Effector memory CD8-positive, alpha-beta T cell (primary cell): ENCODE data around the gene PIK3C3.

ENCODE experiments used
- ATAC-seq: fragments of 150-1000 bp; cut with Tn5 transposase; replicated peaks from 2 replicates; pipeline ENCODE4 v1.10.0; 2021; ENCODE audit warnings: mild to moderate bottlenecking, moderate library complexity
- DNase-seq, 3 experiments: peaks; one replicate each; pipeline ENCODE4 v3.0.0; 2021
- H3K27ac Mint-ChIP-seq, 2 donors: one replicate each; pipeline ENCODE4 v1.8.0; 2022; ENCODE audit warnings: mild to moderate bottlenecking in 2 of 2, mixed read lengths in 2 of 2, moderate library complexity in 2 of 2
- H3K27me3 Mint-ChIP-seq, 2 donors: one replicate each; pipeline ENCODE4 v1.8.0; 2022; ENCODE audit warnings: mixed read lengths in 2 of 2
- H3K36me3 Mint-ChIP-seq: one replicate; pipeline ENCODE4 v1.8.0; 2022; ENCODE audit warnings: mild to moderate bottlenecking, moderate library complexity, mixed read lengths; ENCODE audit not compliant: insufficient read depth
- H3K4me1 Mint-ChIP-seq, 2 donors: one replicate each; pipeline ENCODE4 v1.8.0; 2022; ENCODE audit warnings: low read depth in 2 of 2, mixed read lengths in 2 of 2
- H3K4me3 Mint-ChIP-seq, 2 donors: one replicate each; pipeline ENCODE4 v1.8.0; 2022; ENCODE audit warnings: mild to moderate bottlenecking in 2 of 2, mixed read lengths in 2 of 2, moderate library complexity in 2 of 2
- H3K9me3 Mint-ChIP-seq, 2 donors: one replicate each; pipeline ENCODE4 v1.8.0; 2022; ENCODE audit warnings: mixed read lengths in 2 of 2

The PIK3C3 gene

DNA sequence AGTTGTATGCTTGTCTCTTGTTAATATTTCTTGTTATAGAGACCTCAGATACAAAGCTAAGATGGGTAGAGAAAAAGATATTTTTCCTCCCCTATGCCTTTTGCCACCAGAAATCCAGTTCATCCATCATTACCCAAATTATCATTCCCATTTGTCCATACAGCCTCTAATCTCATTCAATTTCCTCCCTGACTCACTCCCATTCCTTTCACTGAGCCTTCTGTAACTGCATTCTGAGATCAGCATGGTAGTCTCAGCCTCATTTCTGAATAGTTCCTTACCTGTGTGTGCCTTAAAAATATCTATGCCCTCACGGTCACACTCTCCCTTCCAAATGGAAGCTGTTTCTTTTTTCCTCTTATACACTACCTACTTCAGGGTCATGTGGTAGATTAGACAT, 15.7 kb upstream of the PIK3C3 start:
- H3K36me3 Mint-ChIP-seq = no peaks in the 10 kb centered on the region
- H3K4me3 Mint-ChIP-seq = no peak overlapping the region
- ATAC-seq (no peak), DNase-seq (no peak)
- no peaks in the 10 kb centered on the region for H3K9me3 Mint-ChIP-seq
- H3K4me1 Mint-ChIP-seq = peaks cover 1 to 9% of the 10 kb centered on the region in 2 donors
- peaks cover 30 to 47% of the 10 kb centered on the region in 2 donors for H3K27me3 Mint-ChIP-seq
- no peak overlapping the region for H3K27ac Mint-ChIP-seq

- no peaks in the 10 kb centered on the region for H3K9me3 Mint-ChIP-seq
- no peak overlapping the region for H3K27ac Mint-ChIP-seq
- H3K4me3 Mint-ChIP-seq = no peak overlapping the region
- peaks cover 43 to 55% of the 10 kb centered on the region in 2 donors for H3K27me3 Mint-ChIP-seq
- peaks cover 1 to 9% of the 10 kb centered on the region in 2 donors for H3K4me1 Mint-ChIP-seq
- H3K36me3 Mint-ChIP-seq = no peaks in the 10 kb centered on the region
- ATAC-seq = no peak
- no peak for DNase-seq
Observed at GRCh38 chr18:41940506-41941215, 14.4 kb upstream of the PIK3C3 start.

DNA sequence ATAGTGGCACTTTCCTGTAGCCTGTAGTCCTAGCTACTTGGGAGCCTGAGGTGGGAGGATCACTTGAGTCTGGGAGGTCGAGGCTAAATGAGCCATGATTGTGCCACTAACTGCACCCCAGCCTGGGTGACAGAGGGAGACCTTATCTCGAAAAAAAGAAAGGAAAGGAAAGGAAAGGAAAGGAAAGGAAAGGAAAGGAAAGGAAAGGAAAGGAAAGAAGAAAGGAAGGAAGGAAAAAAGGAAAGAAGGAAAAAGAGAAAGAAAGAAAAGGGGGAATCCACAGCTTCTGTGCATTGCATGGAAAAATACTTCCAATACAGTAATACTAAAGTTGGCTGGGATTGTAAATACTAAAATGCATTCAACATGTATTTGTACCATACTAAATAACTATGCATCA, 12.8 kb upstream of the PIK3C3 start:
- Mint-ChIP-seq H3K9me3 (no peaks in the 10 kb centered on the region), H3K4me3 (no peak overlapping the region), H3K4me1 (no peaks in the 10 kb centered on the region), H3K36me3 (no peaks in the 10 kb centered on the region), H3K27me3 (peaks cover 59 to 67% of the 10 kb centered on the region in 2 donors), H3K27ac (peak overlapping the region in 1 of 2 donors; percentile 41)
- DNase-seq = no peak
- ATAC-seq = no peak

DNA sequence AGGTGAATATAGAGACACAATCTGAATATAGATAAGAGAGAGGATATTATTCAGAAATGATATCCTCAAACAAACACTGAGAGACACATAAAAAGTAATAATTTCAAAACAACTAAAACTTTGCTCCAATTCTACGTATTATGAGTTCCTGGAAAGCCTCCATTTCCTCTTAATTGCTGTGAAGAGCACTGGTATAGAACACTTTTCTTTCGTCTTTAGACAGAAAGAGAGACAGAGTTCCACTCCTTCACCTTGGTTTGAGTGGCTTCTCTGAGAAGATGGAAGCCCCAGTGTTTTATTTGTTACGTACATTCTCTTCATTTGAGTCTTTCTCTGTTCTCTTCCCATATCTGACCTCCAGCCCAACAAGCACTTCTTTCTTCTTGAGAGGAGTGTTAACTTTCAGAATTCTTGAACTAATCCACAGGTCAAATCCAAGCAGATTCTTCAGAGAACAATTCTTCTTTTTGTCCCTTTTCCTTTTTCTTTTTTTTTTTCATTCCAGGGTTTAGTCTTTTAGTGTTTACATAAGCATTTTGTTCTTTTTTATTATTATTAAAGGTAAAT, 6.4 kb upstream of the PIK3C3 start:
- ATAC-seq (no peak), DNase-seq (no peak)
- Mint-ChIP-seq H3K27ac (no peak overlapping the region), H3K4me1 (no peaks in the 10 kb centered on the region), H3K36me3 (peaks cover 3% of the 10 kb centered on the region), H3K27me3 (peaks cover 43 to 66% of the 10 kb centered on the region in 2 donors), H3K4me3 (no peak overlapping the region), H3K9me3 (no peaks in the 10 kb centered on the region)

DNA sequence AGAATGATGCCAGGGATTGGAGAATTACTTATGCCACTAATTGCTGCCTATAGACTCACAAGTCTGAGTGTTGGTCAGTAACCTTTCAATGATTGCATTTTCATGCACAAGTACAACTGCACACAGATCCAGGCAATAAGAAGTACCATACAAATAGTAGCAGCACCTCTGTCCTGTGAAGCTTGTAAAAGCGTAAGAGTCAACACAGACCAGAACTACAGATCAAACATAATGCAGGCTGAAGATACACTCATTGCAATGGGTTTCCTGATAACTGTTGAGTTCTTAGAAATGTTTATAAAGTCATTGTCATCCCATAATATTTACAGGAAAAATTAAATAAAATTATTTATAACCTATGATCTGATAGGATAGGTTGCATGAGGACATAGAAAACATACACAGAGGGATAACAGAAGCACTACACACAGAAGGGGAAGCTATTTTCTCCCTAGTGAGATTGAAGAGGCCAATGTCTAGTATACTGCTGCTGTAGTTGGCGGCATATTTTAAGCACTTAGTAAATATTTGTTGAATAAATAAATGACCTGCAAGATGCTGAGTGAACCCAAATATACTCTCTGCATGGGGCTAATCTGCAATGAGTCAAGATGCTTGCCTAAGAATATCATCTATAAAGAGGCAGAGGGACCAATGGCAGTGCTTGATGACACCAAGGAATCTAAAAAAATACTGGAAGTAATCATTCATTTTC, 5.7 kb upstream of the PIK3C3 start:
- H3K9me3 Mint-ChIP-seq = no peaks in the 10 kb centered on the region
- peaks cover 38 to 59% of the 10 kb centered on the region in 2 donors for H3K27me3 Mint-ChIP-seq
- ATAC-seq (no peak), DNase-seq (no peak)
- H3K27ac Mint-ChIP-seq = no peak overlapping the region
- no peak overlapping the region for H3K4me3 Mint-ChIP-seq
- no peaks in the 10 kb centered on the region for H3K4me1 Mint-ChIP-seq
- H3K36me3 Mint-ChIP-seq = peaks cover 6% of the 10 kb centered on the region

GRCh38 chr18:41955688-41956087, 654 bp downstream of the PIK3C3 start:
- DNase-seq (no peak), ATAC-seq (no peak)
- peak overlapping the region; percentile 98 to 99 for H3K27ac Mint-ChIP-seq
- H3K36me3 Mint-ChIP-seq = peaks cover 31% of the 10 kb centered on the region
- peaks cover 0 to 8% of the 10 kb centered on the region in 2 donors for H3K27me3 Mint-ChIP-seq
- peaks cover 28 to 42% of the 10 kb centered on the region in 2 donors for H3K4me1 Mint-ChIP-seq
- no peaks in the 10 kb centered on the region for H3K9me3 Mint-ChIP-seq
- H3K4me3 Mint-ChIP-seq = peak overlapping the region; percentile 98 to 99

DNA sequence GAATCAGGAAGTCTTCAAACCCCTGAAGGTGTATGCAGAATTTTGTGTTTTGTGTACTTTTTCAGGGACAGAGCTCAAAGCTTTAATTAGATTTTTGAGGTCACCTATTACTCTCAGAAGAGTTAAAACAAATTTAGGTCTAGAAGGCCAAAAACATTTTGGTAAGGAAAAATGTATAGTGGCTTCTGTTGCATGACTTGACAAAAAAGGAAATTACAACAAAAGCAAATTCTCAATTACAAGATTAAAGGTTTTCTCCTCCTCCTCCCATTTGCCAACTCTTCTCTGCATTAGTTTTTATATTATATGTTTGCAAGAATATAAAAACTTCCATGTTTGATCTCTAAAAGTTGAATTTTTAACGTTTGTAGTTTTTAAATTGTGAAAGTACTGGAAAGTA, 4.0 kb downstream of the PIK3C3 start:
- Mint-ChIP-seq H3K36me3 (peaks cover 61% of the 10 kb centered on the region), H3K9me3 (no peaks in the 10 kb centered on the region), H3K4me3 (no peak overlapping the region), H3K27ac (no peak overlapping the region), H3K27me3 (no peaks in the 10 kb centered on the region), H3K4me1 (peaks cover 28 to 50% of the 10 kb centered on the region in 2 donors)
- no peak for DNase-seq
- ATAC-seq = no peak

- no peaks in the 10 kb centered on the region for H3K27me3 Mint-ChIP-seq
- DNase-seq (no peak), ATAC-seq (no peak)
- no peak overlapping the region for H3K27ac Mint-ChIP-seq
- H3K4me3 Mint-ChIP-seq = no peak overlapping the region
- H3K36me3 Mint-ChIP-seq = peaks cover 64% of the 10 kb centered on the region
- H3K4me1 Mint-ChIP-seq = peaks cover 11 to 41% of the 10 kb centered on the region in 2 donors
- H3K9me3 Mint-ChIP-seq = no peaks in the 10 kb centered on the region
Observed at GRCh38 chr18:41965634-41966255, 10.7 kb downstream of the PIK3C3 start.

DNA sequence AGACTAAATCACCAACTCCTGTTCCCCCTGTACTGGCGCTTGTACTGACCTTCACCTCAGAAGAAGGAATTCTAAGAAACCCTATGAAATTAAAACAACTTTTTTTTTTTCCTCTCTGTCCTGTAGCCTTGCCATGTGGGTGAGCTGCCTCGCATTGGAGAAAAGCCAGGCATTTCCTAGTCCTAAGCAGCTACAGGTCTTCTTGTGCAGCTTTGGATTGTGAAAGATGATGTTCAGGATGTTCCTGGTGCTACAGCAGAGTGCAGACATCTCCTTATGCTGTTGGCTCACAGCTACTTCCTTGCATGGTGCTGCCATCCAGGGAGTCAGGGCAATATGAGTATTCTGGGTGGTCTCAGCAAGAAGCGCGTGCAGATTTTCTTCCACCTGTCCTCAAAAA, 11.9 kb downstream of the PIK3C3 start:
- peak overlapping the region in 1 of 2 donors; percentile 77 for H3K27ac Mint-ChIP-seq
- no peaks in the 10 kb centered on the region for H3K9me3 Mint-ChIP-seq
- no peak overlapping the region for H3K4me3 Mint-ChIP-seq
- ATAC-seq (no peak), DNase-seq (no peak)
- H3K36me3 Mint-ChIP-seq = peaks cover 64% of the 10 kb centered on the region
- peaks cover 11 to 41% of the 10 kb centered on the region in 2 donors for H3K4me1 Mint-ChIP-seq
- no peaks in the 10 kb centered on the region for H3K27me3 Mint-ChIP-seq

- ATAC-seq (no peak), DNase-seq (no peak)
- no peak overlapping the region for H3K4me3 Mint-ChIP-seq
- peak overlapping the region in 1 of 2 donors; percentile 77 for H3K27ac Mint-ChIP-seq
- H3K9me3 Mint-ChIP-seq = no peaks in the 10 kb centered on the region
- H3K4me1 Mint-ChIP-seq = peaks cover 18 to 44% of the 10 kb centered on the region in 2 donors
- H3K27me3 Mint-ChIP-seq = no peaks in the 10 kb centered on the region
- peaks cover 59% of the 10 kb centered on the region for H3K36me3 Mint-ChIP-seq
Observed at GRCh38 chr18:41967680-41968079, 12.6 kb downstream of the PIK3C3 start.

- H3K9me3 Mint-ChIP-seq = no peaks in the 10 kb centered on the region
- H3K27me3 Mint-ChIP-seq = no peaks in the 10 kb centered on the region
- no peak overlapping the region for H3K4me3 Mint-ChIP-seq
- peaks cover 24 to 47% of the 10 kb centered on the region in 2 donors for H3K4me1 Mint-ChIP-seq
- DNase-seq (no peak), ATAC-seq (no peak)
- H3K36me3 Mint-ChIP-seq = peaks cover 48% of the 10 kb centered on the region
- no peak overlapping the region for H3K27ac Mint-ChIP-seq
Observed at GRCh38 chr18:41969881-41970280, 14.8 kb downstream of the PIK3C3 start.

DNA sequence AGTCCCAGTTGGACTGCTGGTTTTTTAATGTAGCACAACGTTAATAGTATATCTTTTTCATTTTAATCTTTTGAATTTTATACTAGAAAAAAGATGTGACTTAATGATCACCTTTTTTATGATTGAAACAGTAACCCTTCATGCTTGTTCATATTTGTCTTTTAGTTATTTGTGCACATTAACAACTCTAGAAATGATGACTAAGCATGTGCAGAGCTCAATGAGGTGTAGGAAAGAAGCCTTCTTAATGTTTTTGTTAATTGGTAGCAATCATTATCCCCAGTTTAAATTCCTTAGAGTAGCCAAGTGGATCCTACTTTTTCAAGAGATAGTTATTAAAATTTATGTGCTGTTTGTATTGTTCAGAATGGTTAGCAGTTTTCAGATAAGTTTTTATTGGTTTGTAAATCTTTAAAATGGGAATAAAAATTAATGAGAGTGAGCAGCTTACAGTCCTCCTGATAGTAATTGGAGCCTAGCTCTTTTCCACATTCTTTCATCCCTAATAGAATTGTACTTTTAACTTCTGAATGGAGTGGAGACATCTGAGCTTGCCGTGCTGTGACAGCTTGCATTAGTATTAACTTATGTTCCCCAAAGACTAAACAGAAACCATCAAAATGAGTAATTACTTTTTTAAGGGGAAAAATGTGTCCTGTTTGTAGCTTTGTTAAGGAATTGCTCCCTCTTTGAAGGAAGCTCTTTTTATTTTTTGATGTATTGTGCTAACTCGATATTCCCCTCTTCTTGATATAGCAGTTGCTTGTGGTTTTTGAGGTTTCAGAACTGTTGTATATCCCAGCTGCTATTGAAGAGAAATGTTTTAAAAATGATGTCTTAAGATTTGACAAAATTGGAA, 17.3 kb downstream of the PIK3C3 start:
- no peaks in the 10 kb centered on the region for H3K9me3 Mint-ChIP-seq
- H3K4me3 Mint-ChIP-seq = peak overlapping the region; percentile 25 to 35
- DNase-seq = no peak
- peak overlapping the region in 1 of 2 donors; percentile 15 for H3K27ac Mint-ChIP-seq
- no peak for ATAC-seq
- no peaks in the 10 kb centered on the region for H3K27me3 Mint-ChIP-seq
- peaks cover 38% of the 10 kb centered on the region for H3K36me3 Mint-ChIP-seq
- H3K4me1 Mint-ChIP-seq = peaks cover 23 to 40% of the 10 kb centered on the region in 2 donors

GRCh38 chr18:41973983-41974382, 18.9 kb downstream of the PIK3C3 start:
- no peak for ATAC-seq
- Mint-ChIP-seq H3K36me3 (peaks cover 35% of the 10 kb centered on the region), H3K4me3 (no peak overlapping the region), H3K27ac (peak overlapping the region in 1 of 2 donors; percentile 82), H3K4me1 (peaks cover 17 to 31% of the 10 kb centered on the region in 2 donors), H3K9me3 (no peaks in the 10 kb centered on the region), H3K27me3 (no peaks in the 10 kb centered on the region)
- no peak for DNase-seq
